HUDEP-2 (cell line): Measurements from ENCODE around the gene SAMD1.
A peak's percentile ranks its signal among the peaks of the same experiment; 100 is the strongest.
"Not testable (repeated sequence)": the region's sequence is repeated elsewhere in the genome, so short reads cannot be mapped to it uniquely, and the experiment has no call there.

ENCODE experiments used
- DNase-seq, 76 experiments: peaks; one replicate each; lab custom pipeline; 2025; ENCODE audit not compliant: unreplicated experiment in 76 of 76; lab: John Stamatoyannopoulos, UW

SAMD1 gene

GRCh38 chr19:14062558-14062855 lies 28.0 kb downstream of the SAMD1 start:
- no peak for DNase-seq

GRCh38 chr19:14061751-14062557 lies 28.6 kb downstream of the SAMD1 start, which contains the start of gene PALM3:
PALM3 (minus strand) TSS chr19:14062076; CDS start chr19:14061980, 96 bp downstream.
- DNase-seq, result peak in 2 of 76 experiments; percentile 23 to 35

DNA sequence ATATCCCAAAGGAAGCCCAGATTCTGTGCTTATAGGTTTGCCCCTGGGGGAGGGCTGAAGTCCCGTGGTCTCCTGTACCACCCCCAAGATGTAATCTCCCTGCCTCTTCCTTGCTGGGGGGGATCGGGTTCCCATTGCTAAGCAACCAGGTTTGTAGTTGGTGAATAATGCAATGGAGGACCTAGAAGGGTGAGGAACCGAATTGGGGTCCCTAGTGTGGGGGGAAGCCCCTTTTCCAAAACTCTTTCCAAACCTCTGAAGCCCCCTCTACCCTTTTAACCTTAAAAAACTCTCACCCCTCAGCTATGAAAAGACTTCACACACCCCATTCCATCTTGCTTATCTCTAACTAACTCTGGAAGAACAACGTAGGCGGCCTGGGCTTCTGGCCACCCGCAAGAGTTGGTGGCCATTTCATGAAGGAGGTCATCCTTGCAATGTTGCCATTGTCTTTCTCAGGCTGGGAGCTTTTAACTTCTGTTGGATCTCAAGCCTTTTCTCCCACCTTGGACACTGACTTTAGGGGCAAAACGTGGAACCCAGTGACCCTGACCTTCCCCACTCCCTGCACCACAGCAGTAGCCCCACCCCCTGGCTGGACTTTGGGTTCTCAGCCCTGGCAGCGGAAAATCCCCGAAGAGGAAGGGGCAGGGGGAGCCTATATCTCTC lies 29.3 kb downstream of the SAMD1 start:
- peak in 12 of 76 experiments; percentile 8 to 59 (median 28) for DNase-seq

DNA sequence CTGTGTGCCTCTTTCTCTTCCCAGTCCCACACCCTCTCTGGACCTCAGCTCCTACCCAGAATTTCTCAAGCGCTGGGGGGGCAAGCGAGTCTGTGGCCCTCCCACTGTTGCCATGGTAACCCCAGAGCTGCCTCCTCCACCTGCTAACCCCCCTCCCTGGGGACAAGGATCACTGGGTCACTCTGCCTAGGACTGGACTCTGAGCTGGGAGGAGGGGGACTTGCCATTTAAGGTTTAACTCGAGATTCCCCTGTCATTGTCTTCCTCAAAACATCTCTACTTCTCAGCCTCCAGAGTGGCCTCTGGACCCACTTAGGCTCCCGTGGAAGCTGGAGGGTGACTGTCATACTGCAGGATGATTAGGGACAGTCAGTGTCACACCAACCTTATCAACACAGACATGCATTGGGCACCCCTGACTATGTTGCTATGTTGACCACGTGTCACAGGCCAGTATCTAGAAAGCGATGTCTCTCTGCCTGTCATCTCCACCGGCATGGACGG lies 30.8 kb downstream of the SAMD1 start:
- DNase-seq, result peak in 51 of 76 experiments; percentile 11 to 88 (median 57)

DNA sequence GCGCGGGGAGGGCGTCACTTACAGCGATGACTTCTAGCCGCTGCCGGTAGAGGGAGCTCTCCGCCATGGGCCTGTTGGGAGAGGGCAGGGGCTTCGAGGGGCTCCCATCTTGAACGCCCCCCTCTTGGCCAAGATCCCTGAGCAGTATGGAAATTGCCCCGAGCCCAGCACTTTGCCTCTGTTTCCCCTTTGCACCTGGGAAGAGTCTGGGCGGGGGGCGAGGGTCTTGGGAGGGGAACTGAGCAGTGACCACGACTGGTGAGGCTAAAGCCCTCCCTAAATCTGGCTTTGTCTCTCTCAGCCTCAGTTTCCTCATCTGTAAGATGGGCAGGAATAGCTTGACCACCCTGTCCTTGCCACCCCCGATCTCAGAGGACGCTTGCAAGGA lies 31.5 kb downstream of the SAMD1 start:
- peak in 27 of 76 experiments; percentile 13 to 58 (median 33) for DNase-seq

GRCh38 chr19:14058182-14059092 lies 32.1 kb downstream of the SAMD1 start:
- DNase-seq, result peak in 1 of 76 experiments; percentile 17

- DNase-seq, result no peak
These were observed 33.7 kb downstream of the SAMD1 start for GRCh38 chr19:14056741-14057356.

DNA sequence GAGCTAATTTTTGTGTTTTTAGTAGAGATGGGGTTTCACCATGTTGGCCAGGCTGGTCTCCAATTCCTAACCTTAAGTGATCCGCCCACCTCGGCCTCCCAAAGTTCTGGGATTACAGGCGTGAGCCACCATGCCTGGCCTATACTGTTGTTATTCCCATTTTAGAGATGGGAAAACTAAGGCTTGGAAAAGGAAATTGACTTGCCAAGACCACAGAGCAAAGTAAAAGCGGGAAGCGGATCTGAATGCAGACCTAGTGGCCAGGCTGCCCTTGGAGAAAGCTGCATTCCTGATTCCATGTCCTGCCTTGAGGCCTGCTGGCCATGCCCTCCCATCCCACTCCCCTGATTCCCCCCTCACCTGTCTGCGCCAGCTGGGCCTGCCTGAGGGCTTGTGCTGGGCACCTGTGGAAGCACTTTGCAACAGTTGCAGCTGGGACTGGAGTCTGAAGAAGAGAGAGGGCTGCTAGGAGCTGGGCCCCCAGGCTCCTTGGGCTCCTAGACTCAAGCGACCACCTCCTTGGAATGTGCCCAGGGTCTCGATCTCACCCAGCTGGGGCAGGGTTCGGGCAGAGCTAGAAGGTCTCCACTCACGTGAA lies 34.4 kb downstream of the SAMD1 start:
- no peak for DNase-seq

- DNase-seq, result no peak
These were observed 35.2 kb downstream of the SAMD1 start for GRCh38 chr19:14055396-14055795.

DNA sequence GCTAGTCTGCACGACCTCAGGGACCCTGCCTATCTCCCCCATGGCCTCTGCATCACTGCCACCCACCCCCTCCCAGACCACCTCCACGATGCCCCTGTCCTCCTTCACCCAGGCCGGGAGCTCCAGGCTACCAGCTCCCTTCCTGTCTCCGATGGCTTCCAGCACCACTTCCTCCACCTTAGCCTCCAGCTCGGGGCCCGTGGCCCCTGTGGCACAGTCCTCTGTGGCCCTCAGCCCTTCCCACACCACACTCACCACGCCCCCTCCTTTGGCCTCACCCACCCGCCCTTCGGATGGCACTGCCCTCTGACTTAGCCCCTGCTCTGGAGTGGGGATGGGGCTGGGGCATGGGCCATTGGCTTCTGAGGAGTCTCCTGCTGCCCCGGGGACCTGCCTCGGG lies 35.8 kb downstream of the SAMD1 start:
- DNase-seq, result no peak

DNA sequence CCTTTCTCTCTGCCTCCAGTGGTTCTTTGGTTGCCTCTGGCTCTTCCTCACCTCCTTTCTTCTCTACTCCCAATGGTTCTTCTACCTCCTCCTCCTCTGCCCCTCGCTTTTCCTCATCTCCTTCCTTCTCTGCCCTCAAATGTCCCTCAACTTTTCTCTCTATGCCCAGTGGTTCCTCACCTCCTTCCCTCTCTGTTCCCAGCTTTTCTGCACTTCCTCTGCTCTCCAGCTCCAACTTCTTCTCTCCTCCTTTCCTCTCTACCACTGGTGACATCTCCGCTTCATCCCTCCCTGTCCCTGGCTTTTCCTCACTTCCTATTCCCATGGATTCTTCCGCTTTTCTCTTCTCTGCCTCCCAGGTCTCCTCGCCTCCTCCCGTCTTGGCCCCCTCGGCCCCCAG lies 36.5 kb downstream of the SAMD1 start:
- DNase-seq, result no peak

DNA sequence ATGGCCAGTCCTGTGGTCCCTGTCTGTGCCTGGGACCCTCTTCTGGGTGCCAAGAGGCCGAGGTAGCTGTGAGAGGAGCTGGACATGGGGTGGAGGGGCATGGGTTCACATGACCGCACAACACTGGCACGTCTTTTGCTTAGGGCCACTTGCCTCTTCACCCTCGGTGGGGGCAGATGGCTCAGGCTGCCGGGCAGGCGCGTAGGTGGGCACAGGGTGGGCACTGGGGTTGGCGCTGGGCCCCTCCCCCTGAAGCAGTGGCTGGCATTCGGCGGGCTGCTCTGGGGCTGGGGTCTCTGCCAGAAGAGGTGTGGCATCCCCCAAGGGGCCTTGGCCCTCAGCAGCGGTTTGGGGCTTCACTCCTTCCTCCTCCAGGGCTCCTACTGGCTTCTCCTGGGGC lies 37.1 kb downstream of the SAMD1 start:
- no peak for DNase-seq

DNA sequence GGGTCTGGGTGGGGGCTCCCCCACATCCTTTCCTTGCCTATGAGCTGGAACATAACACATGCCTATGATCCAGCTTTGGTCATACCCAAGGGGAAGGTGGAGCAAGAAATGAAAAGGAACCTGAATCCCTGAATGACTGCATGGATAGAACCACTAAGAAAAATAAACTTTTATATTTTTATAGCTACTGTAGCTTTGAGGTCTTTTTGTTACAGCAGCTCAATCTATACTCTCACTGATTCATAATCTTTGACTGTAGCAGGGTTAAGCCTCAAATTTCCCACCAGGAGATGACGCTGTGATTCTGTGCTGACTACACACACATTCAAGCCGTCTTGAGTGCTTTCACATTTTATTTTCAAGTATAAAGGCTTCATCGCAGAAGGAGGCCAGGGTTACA lies 37.5 kb downstream of the SAMD1 start:
- DNase-seq, result no peak

DNA sequence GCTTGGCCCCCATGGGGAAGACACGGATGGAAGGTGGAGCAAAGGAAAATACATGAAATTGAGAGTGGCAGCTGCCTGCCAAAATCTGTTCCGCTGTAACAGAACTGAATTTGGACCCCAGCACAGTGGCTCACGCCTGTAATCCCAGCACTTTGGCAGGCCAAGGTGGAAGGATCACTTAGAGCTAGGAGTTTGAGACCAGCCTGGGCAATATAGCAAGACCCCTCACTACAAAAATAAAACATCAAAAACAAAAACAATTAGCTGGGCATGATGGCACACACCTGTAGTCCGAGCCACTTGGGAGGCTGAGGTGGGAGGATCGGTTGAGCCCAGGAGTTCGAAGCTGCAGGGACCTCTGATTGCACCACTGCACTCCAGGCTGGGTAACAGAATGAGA lies 38.1 kb downstream of the SAMD1 start:
- DNase-seq, result no peak

DNA sequence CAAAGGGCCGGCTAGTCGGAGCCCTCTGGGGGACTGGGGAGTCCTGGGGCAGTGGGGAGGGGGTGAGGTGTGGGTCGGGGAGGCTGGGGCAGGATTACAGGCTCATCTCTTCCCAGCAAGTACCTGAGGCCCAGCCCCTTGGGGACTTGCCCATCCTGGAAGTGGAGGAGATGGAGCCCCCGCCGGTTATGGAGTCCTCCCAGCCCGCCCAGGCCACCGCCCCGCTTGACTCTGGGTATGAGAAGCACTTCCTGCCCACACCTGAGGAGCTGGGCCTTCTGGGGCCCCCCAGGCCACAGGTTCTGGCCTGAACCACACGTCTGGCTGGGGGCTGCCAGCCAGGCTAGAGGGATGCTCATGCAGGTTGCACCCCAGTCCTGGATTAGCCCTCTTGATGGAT lies 38.6 kb downstream of the SAMD1 start:
- no peak for DNase-seq

GRCh38 chr19:14050961-14051360 lies 39.6 kb downstream of the SAMD1 start:
- not testable (repeated sequence) for DNase-seq

DNA sequence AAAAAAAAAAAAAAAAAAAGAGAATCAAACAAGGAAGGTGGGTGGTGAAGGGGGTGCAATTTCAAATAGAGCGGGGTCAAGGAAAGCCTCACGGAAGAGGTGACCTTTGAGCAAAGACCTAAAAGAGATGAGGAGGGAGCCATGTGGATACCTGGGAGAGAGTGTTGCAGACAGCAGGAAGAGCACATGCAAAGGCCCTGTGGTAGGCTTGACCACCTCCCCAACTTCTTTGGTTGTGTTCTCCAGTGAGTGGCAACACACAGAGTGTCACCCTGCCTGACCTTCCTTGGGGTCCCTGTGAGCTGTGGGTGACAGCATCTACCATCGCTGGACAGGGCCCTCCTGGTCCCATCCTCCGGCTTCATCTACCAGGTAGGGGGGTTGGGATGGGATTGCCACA lies 40.0 kb downstream of the SAMD1 start:
- no peak for DNase-seq

DNA sequence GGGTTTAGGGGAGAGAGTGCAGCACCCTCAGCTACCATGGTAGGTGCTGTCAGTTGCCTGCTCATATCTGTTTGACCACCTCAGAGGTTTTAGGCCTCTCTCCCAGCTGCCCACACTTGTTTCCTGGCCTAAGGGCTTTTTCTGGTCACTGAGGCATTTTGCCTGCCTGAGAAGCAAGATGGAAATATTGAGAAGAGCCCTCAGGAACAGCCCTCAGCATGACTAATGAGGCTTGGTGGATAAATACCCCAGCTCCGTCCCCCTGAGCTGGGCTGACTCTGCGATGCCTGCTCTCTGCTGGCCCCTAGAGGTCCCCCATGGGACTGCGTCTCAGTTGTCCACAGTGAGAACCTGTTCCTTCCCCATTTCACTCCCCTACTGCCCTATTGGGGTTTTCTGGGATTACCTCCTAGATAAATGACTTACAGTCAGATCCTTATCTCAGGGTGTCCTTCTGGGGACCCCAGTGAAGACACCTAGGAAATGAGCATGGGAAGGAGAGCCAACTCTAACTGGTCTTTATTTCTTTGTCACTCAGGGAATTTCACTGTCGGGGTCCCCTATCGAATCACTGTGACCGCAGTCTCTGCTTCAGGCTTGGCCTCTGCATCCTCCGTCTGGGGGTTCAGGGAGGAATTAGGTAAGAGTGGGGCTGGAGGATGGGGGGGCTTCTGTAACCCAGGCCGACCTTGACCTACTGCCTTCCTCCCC lies 42.0 kb downstream of the SAMD1 start:
- DNase-seq, result peak in 59 of 76 experiments; percentile 18 to 81 (median 60)

GRCh38 chr19:14047866-14048265 lies 42.7 kb downstream of the SAMD1 start:
- not testable (repeated sequence) for DNase-seq
